Neuronal stem cell (in vitro differentiated cells): ENCODE data around the gene UNCX.
"Not testable (repeated sequence)": the region's sequence is repeated elsewhere in the genome, so short reads cannot be mapped to it uniquely, and the experiment has no call there.

Experiments used
- DNase-seq: peaks from one replicate; pipeline ENCODE4 v3.0.0-alpha.2; 2013; ENCODE audit warnings: low spot score
- H2AFZ ChIP-seq: one replicate; pipeline ENCODE4 v1.6.1; 2013; ENCODE audit warnings: mild to moderate bottlenecking, low read length, inconsistent platforms
- H2AK5ac ChIP-seq: 2 replicates; pipeline ENCODE4 v1.6.1; 2013; ENCODE audit warnings: low read depth, mild to moderate bottlenecking, inconsistent platforms, low read length, moderate library complexity, mixed read lengths
- H2BK120ac ChIP-seq: 2 replicates; pipeline ENCODE4 v1.6.1; 2013; ENCODE audit warnings: low read depth, mild to moderate bottlenecking, inconsistent platforms, low read length, moderate library complexity, mixed read lengths
- H2BK12ac ChIP-seq: one replicate; pipeline ENCODE4 v1.6.1; 2013; ENCODE audit warnings: low read length, inconsistent platforms
- H2BK15ac ChIP-seq: 2 replicates; pipeline ENCODE4 v1.6.1; 2013; ENCODE audit warnings: mild to moderate bottlenecking, low read length, inconsistent platforms, mixed read lengths
- H2BK5ac ChIP-seq: one replicate; pipeline ENCODE4 v1.6.1; 2013; ENCODE audit warnings: inconsistent platforms, mild to moderate bottlenecking, low read length, moderate library complexity
- H3K14ac ChIP-seq: one replicate; pipeline ENCODE4 v1.6.1; 2013; ENCODE audit warnings: low read length, inconsistent platforms
- H3K18ac ChIP-seq: 2 replicates; pipeline ENCODE4 v1.6.1; 2013; ENCODE audit warnings: low read length, inconsistent platforms
- H3K23ac ChIP-seq: 2 replicates; pipeline ENCODE4 v1.6.1; 2013; ENCODE audit warnings: low read depth, mild to moderate bottlenecking, mixed read lengths, low read length, inconsistent platforms; ENCODE audit not compliant: poor library complexity
- H3K27ac ChIP-seq: replicated peaks from 3 replicates; pipeline ENCODE4 v1.5.1; 2013; ENCODE audit warnings: low read length, inconsistent platforms
- H3K27me3 ChIP-seq, 3 experiments: 2 replicates each; pipeline ENCODE4 v1.6.1; 2013; ENCODE audit warnings: low read length in 3 of 3, mild to moderate bottlenecking in 2 of 3, inconsistent platforms in 1 of 3, low read depth in 1 of 3, mixed read lengths in 1 of 3, moderate library complexity in 1 of 3; ENCODE audit not compliant: control insufficient read depth in 3 of 3, insufficient read depth in 3 of 3
- H3K36me3 ChIP-seq, 2 donors: replicated peaks in 1 of 2; 2 replicates each; pipeline ENCODE4 v1.6.1; 2013; ENCODE audit warnings: low read length in 2 of 2; ENCODE audit not compliant: control insufficient read depth in 2 of 2, insufficient read depth in 2 of 2
- H3K4ac ChIP-seq: 2 replicates; pipeline ENCODE4 v1.6.1; 2013; ENCODE audit warnings: inconsistent platforms, mild to moderate bottlenecking, low read length, moderate library complexity
- H3K4me1 ChIP-seq, 2 donors: 1 replicate in 1 of 2; 2 replicates in 1 of 2; pipeline ENCODE4 v1.6.1; 2013; ENCODE audit warnings: low read length in 2 of 2, low read depth in 1 of 2; ENCODE audit not compliant: control insufficient read depth in 2 of 2, insufficient read depth in 1 of 2
- H3K4me2 ChIP-seq: one replicate; pipeline ENCODE4 v1.6.1; 2013; ENCODE audit warnings: mild to moderate bottlenecking, low read length, inconsistent platforms; ENCODE audit not compliant: insufficient read depth, poor library complexity, severe bottlenecking
- H3K4me3 ChIP-seq, 2 donors: 2 replicates each; pipeline ENCODE4 v1.5.1; 2013; ENCODE audit warnings: low read length in 2 of 2, mild to moderate bottlenecking in 2 of 2, inconsistent platforms in 1 of 2, moderate library complexity in 1 of 2
- H3K79me1 ChIP-seq: one replicate; pipeline ENCODE4 v1.6.1; 2013; ENCODE audit warnings: low read depth, mild to moderate bottlenecking, inconsistent platforms, low read length, moderate library complexity
- H3K9ac ChIP-seq: one replicate; pipeline ENCODE4 v1.6.1; 2013; ENCODE audit warnings: mild to moderate bottlenecking, low read depth, low read length, inconsistent platforms; ENCODE audit not compliant: poor library complexity
- H3K9me3 ChIP-seq, 2 donors: replicated peaks in 1 of 2; 2 replicates each; pipeline versions ENCODE3 to v1.6.1; 2013; ENCODE audit warnings: low read length in 2 of 2, mild to moderate bottlenecking in 2 of 2, inconsistent platforms in 1 of 2, low read depth in 1 of 2, mixed read lengths in 1 of 2, moderate library complexity in 1 of 2; ENCODE audit not compliant: control insufficient read depth in 2 of 2, insufficient read depth in 1 of 2
- H4K8ac ChIP-seq: one replicate; pipeline ENCODE4 v1.6.1; 2013; ENCODE audit warnings: low read depth, mild to moderate bottlenecking, inconsistent platforms, low read length, moderate library complexity
- H4K91ac ChIP-seq: one replicate; pipeline ENCODE4 v1.6.1; 2013; ENCODE audit warnings: low read length, low read depth, mild to moderate bottlenecking, inconsistent platforms; ENCODE audit not compliant: poor library complexity
- WGBS, 2 donors: extraction: QIAGEN DNeasy Blood & Tissue Kit; methylation state at CpG; one replicate each; pipeline ENCODE4 v1.1.7; 2013; ENCODE audit warnings: missing lambda C conversion rate in 2 of 2, mixed read lengths in 1 of 2; ENCODE audit not compliant: insufficient read length in 2 of 2, insufficient replicate concordance in 1 of 2; ENCODE audit errors: extremely low coverage in 2 of 2; 5-methylcytosine and 5-hydroxymethylcytosine counted together

UNCX gene

DNA sequence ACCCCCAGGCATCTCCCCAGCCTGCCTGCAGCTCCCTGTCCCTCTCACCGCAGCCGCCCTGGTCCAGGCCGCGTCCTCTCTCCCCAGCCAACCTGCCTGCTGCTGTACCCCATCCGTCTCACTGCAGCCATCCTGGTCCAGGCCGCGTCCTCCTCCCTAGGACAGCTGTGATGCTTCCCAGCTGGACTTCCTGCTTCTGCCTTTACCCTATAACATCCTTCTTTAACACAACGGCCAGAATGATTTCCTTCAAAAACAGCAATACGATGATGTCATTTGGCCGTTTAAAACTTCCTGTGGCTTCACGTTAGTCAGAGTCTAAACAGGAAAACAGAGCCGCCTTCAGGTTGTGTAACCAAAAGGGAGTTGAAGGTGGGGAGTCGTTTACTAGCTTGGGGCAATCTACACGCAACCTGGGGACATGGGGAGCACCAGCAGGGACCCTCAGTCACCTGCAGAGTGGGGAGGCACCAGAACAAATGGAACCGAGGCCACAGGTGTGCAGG, 40.4 kb upstream of the UNCX start:
- Histone ChIP-seq H2AFZ (peak overlapping the region; percentile 21), H4K8ac (no peak overlapping the region), H3K79me1 (no peaks in the 10 kb centered on the region), H2BK15ac (no peak overlapping the region), H3K4me1 (no peaks in the 10 kb centered on the region), H3K23ac (no peak overlapping the region), H3K27ac (no peak overlapping the region), H3K4me2 (no peak overlapping the region), H2BK5ac (no peak overlapping the region), H2BK120ac (no peak overlapping the region), H3K4me3 (no peak overlapping the region), H3K4ac (no peak overlapping the region), H3K27me3 (peaks cover 0 to 38% (median 2%) of the 10 kb centered on the region in 3 experiments), H3K9ac (no peak overlapping the region), H3K36me3 (no peaks in the 10 kb centered on the region), H3K14ac (peak overlapping the region; percentile 71), H3K18ac (no peak overlapping the region), H2BK12ac (no peak overlapping the region), H4K91ac (no peak overlapping the region), H2AK5ac (no peak overlapping the region), H3K9me3 (no peaks in the 10 kb centered on the region)
- DNase-seq: no peak
- no CpG with 5 or more reads among the region's 15 CpGs for WGBS, 2 donors

DNA sequence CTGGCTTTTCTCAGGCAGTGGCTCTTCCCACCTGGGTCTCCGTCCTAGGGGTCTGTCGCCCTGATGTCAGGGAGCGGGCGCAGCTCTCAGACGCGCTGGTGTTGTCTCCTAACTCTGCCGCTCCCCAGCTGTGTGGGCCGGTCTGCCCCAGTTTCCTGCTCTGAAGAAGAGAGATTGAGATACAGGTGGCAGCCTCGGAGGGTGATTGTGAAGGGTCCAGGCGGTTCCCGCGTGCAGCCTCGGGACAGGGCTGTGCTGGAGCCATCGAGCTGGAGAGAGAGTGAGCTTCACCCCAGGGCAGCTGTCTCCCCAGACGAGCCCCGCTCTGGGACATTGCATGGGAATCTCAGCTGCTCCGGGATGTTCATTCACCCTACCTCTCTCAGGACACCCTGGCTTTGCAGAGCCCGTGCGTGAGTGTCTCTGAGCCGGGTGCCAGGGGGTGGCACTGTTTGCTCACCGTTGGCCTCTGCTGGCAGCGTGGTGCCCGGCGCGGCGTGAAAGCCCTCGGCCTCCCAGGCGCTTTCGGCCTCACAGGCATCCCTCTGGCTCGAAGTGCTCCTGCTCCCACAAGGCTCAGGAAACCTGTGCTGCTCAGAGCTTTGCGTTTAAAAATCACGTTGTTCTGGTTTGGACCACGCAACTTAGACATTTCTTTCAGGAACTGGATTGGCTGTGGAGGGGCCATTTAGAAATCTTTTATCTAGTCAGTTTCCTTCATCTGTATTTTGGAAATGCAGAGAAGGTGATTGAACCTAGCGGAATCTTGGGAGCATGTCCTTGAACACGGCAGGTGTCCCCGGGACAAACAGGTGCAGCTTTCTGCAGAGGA, 38.9 kb upstream of the UNCX start:
- no peak overlapping the region for H4K8ac ChIP-seq
- no peaks in the 10 kb centered on the region for H3K4me1 ChIP-seq
- no peak overlapping the region for H3K4me3 ChIP-seq
- H3K79me1 ChIP-seq: no peaks in the 10 kb centered on the region
- no peak overlapping the region for H3K4me2 ChIP-seq
- no peaks in the 10 kb centered on the region for H3K36me3 ChIP-seq
- H2BK15ac ChIP-seq: no peak overlapping the region
- H3K18ac ChIP-seq: peak overlapping the region; percentile 6
- no peak overlapping the region for H4K91ac ChIP-seq
- no CpG with 5 or more reads among the region's 36 CpGs for WGBS, 2 donors
- peak overlapping the region; percentile 53 for H3K23ac ChIP-seq
- no peak overlapping the region for H3K9ac ChIP-seq
- H3K27ac ChIP-seq: no peak overlapping the region
- no peak for DNase-seq
- no peak overlapping the region for H2AK5ac ChIP-seq
- no peak overlapping the region for H2BK120ac ChIP-seq
- no peak overlapping the region for H2BK5ac ChIP-seq
- no peaks in the 10 kb centered on the region for H3K9me3 ChIP-seq
- peak overlapping the region; percentile 25 for H3K14ac ChIP-seq
- no peak overlapping the region for H3K4ac ChIP-seq
- H2BK12ac ChIP-seq: no peak overlapping the region
- peak overlapping the region; percentile 49 for H2AFZ ChIP-seq
- H3K27me3 ChIP-seq: peaks cover 0 to 40% (median 2%) of the 10 kb centered on the region in 3 experiments

DNA sequence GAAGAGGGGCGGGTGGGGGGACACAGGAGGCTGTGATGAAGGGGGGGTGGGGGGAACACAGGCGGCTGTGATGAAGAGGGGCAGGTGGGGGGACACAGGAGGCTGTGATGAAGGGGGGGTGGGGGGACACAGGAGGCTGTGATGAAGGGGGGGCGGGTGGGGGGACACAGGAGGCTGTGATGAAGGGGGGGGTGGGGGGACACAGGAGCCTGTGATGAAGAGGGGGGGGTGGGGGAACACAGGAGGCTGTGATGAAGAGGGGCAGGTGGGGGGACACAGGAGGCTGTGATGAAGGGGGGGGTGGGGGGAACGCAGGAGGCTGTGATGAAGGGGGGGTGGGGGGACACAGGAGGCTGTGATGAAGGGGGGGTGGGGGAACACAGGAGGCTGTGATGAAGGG, 36.2 kb upstream of the UNCX start:
- H3K9me3 ChIP-seq, H2BK12ac ChIP-seq, H3K27ac ChIP-seq, H2AK5ac ChIP-seq, H3K4ac ChIP-seq, H3K36me3 ChIP-seq, H2BK120ac ChIP-seq, H3K23ac ChIP-seq, DNase-seq, H2BK5ac ChIP-seq, H3K4me1 ChIP-seq, H3K4me2 ChIP-seq, H3K9ac ChIP-seq, H4K91ac ChIP-seq, H3K14ac ChIP-seq, H3K4me3 ChIP-seq, H3K18ac ChIP-seq, H3K79me1 ChIP-seq, H4K8ac ChIP-seq, H2AFZ ChIP-seq, H2BK15ac ChIP-seq: not testable (repeated sequence)
- H3K27me3 ChIP-seq: peaks cover 0 to 45% (median 0%) of the 10 kb centered on the region in 3 experiments
- WGBS, 2 donors: no CpG with 5 or more reads among the region's 4 CpGs

DNA sequence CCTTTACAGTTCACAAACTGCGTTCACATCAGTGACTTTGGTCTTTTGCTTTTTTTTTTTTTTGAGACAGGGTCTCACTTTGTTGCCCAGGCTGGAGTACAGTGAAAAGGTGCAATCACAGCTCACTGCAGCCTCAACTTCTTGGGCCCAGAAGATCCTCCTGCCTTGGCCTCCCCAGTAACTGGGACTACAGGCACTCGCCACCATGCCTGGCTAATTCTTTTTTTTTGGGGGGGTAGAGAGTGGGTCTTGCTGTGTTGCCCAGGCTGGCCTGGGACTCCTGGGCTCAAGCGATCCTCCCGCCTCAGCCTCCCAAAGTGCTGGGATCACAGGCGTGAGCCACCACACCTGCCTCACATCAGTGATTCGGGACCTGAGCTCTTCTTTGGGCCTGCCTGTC, 35.7 kb upstream of the UNCX start:
- no peak overlapping the region for H3K4me2 ChIP-seq
- no peaks in the 10 kb centered on the region for H3K9me3 ChIP-seq
- H2BK120ac ChIP-seq: no peak overlapping the region
- H2AFZ ChIP-seq: no peak overlapping the region
- no peak overlapping the region for H3K27ac ChIP-seq
- no peak overlapping the region for H2AK5ac ChIP-seq
- H4K91ac ChIP-seq: no peak overlapping the region
- H3K4me3 ChIP-seq: no peak overlapping the region
- H3K79me1 ChIP-seq: no peaks in the 10 kb centered on the region
- no peak overlapping the region for H3K14ac ChIP-seq
- no peak for DNase-seq
- H2BK15ac ChIP-seq: no peak overlapping the region
- no peak overlapping the region for H3K9ac ChIP-seq
- H3K23ac ChIP-seq: no peak overlapping the region
- H3K18ac ChIP-seq: no peak overlapping the region
- no peak overlapping the region for H2BK12ac ChIP-seq
- H3K4ac ChIP-seq: no peak overlapping the region
- no peaks in the 10 kb centered on the region for H3K4me1 ChIP-seq
- no peak overlapping the region for H2BK5ac ChIP-seq
- H3K36me3 ChIP-seq: no peaks in the 10 kb centered on the region
- H3K27me3 ChIP-seq: peaks cover 0 to 49% (median 0%) of the 10 kb centered on the region in 3 experiments
- no peak overlapping the region for H4K8ac ChIP-seq
- no CpG with 5 or more reads among the region's 6 CpGs for WGBS, 2 donors
